HG02973 (cell line): ENCODE results near the gene ZNF569.
"Not testable (repeated sequence)": the region's sequence is repeated elsewhere in the genome, so short reads cannot be mapped to it uniquely, and the experiment has no call there.

Source experiments
- ATAC-seq: cut with Tn5 transposase; IDR thresholded peaks from one replicate; pipeline ENCODE4 v1.9.1; 2021; ENCODE audit warnings: moderate library complexity; ENCODE audit not compliant: unreplicated experiment

Gene ZNF569

DNA sequence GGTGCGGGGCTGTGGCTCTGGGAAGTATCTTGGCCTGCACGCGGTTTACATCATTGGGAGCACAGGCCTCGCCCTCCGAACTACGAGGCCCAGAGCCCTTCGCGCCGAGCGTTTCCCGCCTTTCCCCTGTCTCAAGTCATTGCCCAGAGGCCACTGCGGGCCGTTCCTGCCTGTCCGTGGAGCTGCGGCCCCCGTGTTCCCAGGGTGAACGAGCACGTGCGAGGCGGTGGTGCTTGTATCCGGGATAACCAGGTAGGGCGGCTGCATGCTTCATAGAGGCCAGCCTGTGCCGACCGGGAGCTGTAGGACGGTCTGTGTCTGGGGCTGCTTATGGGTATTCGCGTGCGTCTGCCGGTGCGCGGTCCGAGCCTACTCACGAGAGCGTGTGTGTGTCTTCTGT is 63.8 kb downstream of the ZNF569 start:
- no peak for ATAC-seq

DNA sequence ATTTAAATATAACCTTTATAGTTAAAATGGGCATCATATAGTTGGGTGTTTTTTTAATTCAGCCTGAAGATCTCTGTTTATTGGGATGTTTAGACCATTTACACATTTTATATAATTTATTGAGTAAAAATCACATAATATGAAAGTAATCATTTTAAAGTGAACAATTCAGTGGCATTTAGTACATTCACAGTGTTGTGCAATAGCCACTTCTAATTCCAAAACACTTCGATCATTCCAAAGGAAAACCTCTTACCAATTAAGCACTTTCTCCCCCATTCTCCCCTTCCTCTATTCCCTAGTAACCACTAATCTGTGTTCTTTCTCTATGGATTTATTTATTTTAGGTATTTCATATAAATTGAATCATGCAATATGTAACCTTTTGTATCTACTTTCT is 66.2 kb downstream of the ZNF569 start:
- no peak for ATAC-seq

DNA sequence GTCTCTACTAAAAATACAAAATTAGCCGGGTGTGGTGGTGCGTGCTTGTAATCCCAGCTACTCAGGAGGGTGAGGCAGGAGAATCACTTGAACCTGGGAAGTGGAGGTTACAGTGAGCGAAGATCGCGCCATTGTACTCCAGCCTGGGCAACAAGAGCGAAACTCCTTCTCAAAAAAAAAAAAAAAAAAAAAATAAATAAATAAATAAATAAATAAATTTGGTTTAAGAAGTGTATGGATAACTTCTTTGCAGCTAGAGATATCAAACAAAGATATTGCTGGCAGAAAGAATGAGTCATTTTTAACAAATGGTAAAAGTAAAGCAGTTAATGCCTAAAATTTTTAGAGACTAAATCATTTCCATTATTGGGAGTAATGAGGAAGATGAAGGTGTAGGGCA is 75.8 kb downstream of the ZNF569 start:
- ATAC-seq = not testable (repeated sequence)

DNA sequence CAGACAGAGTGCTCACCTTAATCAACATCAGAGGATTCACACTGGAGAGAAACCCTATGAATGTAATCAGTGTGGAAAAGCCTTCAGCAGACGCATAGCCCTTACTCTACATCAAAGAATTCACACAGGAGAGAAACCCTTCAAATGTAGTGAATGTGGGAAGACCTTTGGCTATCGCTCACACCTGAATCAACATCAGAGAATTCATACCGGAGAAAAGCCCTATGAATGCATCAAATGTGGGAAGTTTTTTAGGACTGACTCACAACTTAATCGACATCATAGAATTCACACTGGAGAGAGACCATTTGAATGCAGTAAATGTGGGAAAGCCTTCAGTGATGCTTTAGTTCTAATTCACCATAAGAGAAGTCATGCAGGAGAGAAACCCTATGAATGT is 78.0 kb downstream of the ZNF569 start:
- no peak for ATAC-seq

DNA sequence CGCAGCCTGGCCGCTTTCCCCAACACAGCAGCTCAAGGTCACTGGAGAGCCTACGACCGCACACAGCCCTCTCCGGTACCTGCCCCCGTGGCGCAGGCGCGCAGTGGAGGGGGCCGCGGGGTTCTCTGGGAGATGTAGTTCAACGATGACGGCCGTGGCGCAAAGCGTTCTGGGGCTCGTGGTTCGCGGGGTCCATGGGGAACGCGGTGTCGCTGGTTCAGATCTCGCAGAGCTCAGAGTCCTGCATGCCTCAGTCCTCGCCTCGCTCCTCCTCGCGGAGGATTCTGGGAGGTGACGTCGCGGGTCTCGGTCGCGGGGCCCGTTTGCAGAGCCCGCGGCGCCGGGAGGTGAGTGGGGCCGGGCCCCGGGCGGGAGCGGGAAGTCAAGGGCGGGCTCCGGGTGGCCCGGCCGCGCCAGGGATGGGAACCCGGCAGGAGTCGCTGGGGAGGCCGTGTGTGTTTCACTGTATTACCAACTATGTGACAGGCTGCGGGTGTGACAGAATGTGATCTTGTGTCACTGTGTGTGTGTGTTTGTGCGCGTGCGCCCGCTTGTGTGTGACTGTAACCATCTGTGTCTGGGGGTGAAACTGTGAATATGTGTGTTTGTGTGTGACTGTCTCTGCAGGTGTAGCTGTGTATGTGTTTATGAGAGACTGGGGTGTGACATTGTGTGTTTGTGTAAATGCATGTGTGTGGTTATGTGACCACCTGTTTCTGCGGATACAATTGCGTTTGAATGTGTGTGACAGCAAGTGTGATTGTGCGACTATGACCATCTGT is 96.2 kb downstream of the ZNF569 start, which contains the start of gene ZNF527:
Gene ZNF527 (plus strand): TSS at position 220 of the 782 bp plus-strand sequence. CDS start 3,100 bp downstream, outside the sequence.
- ATAC-seq = peak; percentile 95

DNA sequence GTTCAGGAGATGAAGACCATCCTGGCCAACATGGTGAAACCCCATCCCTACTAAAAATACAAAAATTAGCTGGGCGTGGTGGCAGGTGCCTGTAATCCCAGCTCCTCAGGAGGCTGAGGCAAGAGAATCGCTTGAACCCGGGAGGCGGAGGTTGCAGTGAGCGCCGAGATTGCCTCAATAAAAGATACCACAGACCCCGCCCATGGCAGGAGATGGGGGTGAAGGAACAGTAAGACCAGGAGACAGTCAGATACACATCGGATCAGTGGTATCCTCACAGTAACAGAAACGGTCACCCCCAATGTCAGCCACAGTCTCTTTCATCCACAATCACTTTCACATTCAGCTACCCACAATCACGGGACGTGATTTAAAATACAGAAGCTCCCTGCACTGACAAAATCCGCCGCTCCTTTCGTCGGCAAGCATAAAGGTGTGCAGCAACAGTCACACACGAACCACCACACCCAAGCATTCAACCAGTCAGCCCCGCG is 96.8 kb downstream of the ZNF569 start:
- ATAC-seq = peak; percentile 35

DNA sequence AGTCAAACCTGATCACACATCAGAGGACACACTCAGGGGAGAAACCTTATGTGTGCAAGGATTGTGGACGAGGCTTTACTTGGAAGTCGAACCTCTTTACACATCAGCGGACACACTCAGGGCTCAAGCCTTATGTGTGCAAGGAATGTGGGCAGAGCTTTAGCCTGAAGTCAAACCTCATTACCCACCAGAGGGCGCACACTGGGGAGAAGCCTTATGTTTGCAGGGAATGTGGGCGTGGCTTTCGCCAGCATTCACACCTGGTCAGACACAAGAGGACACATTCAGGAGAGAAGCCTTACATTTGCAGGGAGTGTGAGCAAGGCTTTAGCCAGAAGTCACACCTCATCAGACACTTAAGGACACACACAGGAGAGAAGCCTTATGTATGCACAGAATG is 104.5 kb downstream of the ZNF569 start:
- ATAC-seq = no peak

DNA sequence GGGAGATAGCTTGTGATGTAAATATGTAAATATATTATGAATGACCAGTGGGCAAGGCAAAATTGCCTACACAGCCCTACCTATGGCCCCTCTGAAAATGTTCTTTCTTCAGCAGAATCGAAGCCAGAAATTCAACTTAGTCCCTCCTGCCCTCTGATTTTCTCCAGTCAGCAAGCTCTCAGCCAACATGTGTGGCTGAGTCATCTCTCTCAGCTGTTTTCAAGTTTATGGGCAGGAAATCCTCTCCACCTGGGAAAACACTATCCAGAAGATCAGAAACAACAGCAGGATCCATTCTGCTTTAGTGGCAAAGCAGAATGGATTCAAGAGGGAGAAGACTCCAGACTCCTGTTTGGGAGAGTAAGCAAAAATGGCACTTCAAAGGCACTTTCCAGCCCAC is 105.2 kb downstream of the ZNF569 start:
- ATAC-seq = no peak
